HG03066 (cell line): ENCODE data around the gene TLCD5.

ENCODE experiments used
- ATAC-seq: cut with Tn5 transposase; IDR thresholded peaks from one replicate; pipeline ENCODE4 v1.9.1; 2021; ENCODE audit warnings: low read depth; ENCODE audit not compliant: unreplicated experiment

TLCD5 gene

DNA sequence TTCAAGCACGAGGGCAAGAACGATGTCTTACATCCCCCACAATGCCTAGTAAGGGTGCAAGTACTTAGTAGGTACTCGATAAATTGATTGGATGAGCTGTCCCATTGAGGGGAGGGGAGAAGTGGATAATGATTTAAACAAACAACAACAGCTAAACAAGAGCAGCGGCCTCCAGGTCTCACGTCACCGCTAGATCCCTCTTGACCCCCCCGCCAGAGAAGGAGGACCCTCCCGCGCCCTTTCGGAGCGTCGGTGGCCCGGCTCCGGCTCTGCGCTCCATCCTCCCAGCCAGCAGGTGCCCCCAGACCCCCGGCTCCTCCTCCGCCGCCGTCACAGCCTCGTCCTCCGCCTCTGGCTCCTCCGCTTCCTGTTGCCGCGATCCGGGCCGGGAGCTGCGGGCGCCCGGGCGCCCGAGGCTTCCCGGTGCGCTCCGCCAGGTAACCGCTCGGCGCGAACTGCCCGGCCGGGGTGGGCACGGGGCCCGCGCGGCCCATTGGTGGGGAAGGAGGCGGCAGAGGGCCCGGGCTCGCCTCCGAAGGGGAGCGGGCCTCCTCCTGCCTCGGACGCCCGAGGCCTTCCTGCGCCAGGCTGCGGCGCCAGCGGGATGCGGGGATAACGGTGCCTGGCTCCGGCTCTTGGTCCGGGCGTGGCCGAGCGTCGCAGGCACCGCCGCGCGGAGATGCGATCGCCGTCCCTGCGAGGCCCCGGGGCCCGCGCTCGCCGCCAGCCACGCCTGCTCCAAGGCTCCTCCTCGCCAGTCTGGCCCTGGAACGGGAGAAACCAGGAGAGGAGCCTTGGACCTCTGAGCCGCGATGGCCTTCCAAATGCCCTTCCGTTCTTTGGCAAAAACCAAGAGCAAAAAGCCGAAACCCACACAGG, at the start of gene TLCD5:
TLCD5 (plus strand) TSS at position 368 of the 879 bp plus-strand sequence. CDS start 2,143 bp downstream, outside the sequence.
- ATAC-seq, result peak; percentile 73

DNA sequence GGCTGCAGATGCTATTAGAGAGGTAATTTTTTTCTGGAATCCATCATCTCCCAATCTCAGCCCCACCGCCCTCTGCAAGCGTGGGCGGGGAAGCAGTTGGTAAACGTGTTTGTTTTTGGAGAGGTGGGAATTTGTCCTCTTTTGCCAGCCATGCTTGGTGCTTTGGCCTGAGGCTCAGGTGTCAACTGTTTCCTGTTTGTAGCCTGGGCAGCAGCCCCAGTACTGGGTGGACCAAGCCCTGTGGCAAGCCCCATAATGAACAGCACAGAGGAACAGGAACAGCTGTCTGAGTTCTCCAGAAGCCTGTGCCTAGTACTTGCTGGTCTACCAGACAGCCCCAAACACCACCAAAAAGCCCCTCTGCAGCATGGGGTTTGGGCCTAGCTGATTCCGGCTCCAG, 45.6 kb upstream of the TLCD5 start:
- no peak for ATAC-seq

DNA sequence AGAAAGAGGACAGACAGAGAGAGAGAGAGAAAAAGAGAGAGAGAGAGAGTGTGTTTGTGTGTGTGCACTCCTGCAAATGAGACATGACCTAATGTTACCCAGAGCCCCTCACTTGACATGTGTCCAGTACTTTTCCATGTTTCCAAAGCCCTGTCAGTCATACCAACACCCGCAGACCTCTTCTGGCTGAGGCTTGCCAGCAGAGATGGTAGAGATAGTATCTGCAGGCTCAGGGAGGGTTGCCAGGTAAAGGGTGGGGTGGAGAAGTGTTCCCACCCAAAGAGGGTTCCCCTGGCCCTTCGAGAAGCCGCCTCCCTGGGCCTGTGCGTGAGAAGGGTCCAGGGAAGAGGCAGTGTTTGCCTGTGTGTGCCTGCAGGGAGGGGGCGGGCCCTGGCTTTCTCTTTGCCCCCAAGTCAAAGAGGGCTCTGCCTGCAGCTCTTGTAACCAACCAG, 44.5 kb upstream of the TLCD5 start:
- ATAC-seq, result no peak

DNA sequence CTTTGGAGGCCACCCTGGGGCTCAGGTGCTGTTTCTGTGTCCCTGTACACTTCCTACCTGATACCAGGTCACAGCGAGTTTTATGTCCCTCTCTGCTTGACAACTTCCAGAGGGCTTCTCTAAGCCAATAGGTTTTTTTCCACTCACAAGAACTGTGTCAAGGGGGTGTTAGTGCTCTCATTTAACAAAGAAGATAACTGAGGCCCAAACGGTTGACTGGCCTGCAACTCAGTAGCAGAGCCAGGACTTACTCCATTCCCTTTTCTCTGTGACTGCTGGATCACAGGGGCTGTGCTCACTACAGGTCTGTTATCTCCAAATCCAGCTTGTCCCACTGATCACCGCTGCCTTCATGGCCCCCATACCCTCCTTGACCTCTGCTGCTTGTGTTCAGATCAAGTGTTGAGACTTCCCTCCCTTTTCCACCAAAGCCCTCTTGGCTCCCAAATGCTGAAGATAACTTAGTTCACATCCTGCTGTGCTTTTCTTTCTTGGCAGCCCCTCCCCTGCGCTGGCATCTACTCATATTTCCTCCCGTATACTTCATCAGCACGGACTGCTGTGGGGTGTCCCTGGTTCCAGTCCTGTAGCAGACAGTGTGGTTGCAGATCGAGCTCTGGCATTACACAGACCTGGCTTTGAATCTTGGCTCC, 43.8 kb upstream of the TLCD5 start:
- ATAC-seq, result no peak

DNA sequence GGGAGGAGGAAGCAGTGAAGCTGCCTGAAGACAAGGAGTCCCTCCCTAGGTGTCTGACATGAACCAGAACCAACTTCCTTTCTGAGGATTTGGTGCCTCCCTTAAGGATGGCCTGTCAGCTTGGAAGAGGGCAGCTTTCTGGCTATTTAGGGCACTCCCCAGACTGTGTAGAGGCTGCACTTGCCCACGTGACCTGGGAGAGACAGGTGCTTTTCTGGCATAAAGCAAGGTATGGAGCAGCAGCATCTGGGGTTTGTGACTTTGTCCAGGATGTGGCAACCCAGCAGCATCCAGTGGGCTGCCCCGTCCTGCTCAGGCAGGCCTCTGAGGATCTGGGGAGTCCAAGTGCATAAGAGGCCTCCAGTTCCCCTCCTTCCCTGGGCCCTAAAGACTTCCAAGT, 42.0 kb upstream of the TLCD5 start:
- no peak for ATAC-seq

DNA sequence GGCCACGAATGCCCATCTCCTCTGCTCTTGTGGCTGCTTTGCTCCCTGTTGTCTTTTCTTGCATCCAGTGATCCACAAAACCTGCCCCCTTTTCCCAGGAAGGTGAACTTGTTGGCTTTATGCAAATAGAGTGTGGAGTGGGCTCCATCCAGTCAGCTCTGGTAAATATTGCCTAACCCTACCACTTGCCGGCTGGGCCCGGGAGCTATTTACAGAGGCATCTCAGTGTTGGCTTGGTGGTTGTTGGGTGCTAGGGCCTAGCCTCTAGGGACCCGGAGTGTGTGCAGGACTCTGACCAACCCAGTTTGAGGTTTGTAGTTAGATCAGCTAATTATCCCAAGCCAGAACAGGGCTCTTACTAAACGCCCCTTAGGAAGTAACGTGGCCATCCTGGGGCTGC, 40.8 kb upstream of the TLCD5 start:
- no peak for ATAC-seq

DNA sequence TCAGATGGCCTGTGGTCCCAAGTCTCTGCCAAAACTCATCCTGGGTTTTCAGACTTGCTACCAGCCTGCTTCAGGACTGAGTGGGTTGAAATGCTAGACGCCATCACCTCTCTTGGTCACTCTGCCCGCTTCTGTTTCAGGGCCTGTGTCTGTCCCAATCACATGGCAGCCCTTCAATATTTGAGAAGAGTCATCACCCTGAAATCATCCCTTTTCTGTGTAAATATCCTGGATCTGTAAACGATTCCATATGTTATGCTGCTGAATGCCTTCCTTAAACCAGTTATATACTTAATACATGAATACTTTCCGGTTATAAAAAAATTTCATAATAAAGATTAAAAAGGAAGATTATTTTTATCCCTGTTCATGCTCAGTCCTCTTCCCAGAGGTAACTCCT, 39.8 kb upstream of the TLCD5 start:
- no peak for ATAC-seq

DNA sequence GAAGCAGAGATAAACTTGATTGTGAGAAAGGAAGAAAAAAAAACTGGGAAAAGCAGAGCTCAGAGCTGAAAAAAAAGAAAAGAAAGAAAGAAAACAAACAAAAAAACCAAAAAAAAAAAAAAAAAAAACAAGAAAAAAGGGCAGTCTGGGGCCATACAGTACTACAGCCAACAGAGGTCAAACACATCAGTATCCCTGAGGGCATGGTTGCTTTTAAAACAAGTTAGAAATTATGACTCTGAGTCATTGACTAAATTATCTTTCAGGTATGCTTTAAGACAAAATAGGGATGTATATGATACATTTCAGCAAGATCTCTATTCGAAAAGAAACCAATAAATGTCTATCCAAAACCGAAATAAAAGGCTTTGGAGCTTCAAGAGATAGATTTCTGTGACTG, 37.1 kb upstream of the TLCD5 start:
- ATAC-seq, result no peak

DNA sequence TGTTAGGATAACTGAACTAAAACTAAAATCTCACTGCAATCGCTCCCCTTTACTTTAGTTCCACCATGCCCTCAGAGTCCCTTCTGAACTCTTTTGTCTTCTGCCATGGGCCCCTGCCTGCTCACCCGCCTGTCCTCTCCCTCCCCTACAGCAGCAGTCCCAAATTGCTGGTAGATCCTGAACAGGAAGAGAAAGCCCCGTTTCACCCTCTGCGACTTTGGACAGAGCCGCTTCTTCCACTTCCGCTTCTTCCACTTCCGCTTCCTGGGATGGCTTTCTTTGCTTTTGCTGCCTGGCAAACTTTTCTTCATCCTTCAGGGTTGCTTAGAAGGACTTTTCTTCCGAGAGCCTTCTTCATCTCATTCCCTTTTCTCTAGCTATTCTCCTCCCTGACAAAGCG, 35.7 kb upstream of the TLCD5 start:
- no peak for ATAC-seq

DNA sequence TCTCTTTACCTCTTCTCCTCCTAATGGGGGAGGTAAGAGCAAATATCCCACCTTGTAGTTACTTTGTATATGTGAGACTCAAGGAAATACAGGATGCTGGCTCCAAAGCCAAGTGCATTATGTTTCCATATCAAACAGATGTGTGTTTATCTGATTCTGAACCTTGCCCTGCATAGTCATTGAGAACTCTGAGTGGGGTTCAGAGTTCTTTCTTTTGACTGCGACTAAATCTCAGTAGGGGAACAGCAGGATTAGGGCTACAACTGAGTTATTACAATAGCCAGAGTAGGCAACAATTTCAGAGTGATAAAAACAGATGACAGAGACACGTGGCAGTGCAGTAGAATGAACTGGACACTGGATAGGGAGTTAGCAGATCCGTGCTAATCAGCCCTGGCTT, 34.1 kb upstream of the TLCD5 start:
- ATAC-seq, result no peak

DNA sequence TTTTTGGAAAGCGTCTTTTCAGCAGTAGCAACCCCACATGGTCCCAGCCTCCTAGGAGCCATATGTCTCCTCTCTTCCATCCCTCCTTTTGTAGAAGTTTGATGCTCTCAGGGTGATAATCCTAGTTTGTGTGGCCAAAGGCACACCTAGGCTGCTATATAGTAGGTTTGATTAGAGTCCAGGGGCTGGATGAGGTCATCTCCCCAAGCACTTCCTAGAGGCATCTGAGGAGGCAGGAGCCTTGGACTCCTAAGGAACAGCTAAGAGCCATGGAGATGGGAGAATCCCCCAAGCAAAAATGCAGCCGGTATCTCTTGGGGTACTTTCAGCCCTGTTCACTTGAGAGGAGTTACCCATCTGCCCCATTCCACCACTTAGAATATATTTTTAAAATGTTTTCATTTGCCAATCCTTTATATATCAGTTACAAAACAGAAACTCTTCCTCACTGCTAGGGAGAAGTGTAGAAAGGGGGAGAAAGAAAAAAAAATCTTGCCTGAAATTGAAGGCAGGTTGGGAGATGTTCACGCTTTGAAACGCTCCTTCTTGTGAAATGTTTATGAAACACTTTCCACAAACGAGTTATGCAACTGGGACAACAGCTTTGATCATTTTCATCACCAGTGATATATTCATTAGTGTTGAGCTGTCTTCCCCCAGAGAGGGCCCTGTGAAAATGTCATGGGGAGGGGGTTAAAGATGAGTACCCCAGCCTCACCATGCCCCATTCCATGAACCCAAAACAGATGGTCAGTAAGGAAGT, 31.9 kb upstream of the TLCD5 start:
- ATAC-seq, result no peak

DNA sequence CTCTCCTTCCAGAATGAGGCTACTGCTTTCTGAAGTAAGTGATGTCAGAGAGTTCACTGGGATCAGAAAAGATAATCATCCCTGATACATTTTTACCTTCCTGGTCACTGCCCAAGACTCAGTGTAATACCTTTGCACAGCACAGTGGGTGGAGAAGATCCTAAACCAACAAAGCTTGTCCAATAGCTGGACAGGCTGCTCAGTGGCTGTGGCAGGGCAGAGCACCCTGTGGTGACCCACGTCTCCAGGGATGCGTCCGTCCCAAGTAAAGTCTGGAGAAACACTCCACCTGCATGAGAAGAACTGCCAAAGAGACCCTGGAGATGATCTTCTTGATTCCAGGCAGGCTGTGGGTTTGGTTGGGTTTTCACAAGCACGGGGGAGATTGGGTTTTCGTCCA, 31.0 kb upstream of the TLCD5 start:
- no peak for ATAC-seq

DNA sequence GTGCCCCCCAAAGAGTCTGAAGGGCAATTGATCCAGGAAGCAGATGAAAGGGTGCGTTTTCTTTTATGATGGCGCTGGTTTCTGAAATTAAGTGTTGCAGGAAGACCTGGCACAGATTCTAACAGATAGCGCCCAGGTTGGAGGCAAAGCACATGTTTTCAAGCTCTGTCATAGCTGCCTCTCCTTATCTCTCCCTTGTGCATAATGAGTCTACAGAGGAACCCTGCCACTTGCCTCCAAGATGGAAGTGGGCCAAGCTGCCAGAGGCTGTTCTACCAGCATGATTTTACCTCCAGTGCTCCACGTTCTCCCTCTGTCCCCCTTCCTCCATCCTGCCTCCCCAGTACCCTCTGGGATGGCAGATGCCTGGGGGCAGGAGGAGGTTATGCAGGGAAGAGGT, 30.0 kb upstream of the TLCD5 start:
- no peak for ATAC-seq

DNA sequence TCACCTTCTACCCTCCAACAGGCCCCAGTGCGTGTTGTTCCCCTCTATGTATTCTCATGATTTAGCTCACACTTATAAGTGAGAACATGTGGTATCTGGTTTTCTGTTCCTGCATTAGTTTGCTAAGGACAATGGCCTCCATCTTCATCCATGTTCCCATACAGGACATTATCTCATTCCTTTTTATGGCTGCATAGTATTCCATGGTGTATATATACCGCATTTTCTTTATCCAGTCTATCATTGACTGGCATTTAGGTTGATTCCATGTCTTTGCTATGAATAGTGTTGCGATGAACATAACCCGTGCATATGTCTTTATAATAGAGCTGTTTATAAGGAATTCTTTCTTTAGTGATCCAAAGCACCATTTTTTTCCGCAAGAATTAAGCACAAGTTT, 28.5 kb upstream of the TLCD5 start:
- ATAC-seq, result no peak

DNA sequence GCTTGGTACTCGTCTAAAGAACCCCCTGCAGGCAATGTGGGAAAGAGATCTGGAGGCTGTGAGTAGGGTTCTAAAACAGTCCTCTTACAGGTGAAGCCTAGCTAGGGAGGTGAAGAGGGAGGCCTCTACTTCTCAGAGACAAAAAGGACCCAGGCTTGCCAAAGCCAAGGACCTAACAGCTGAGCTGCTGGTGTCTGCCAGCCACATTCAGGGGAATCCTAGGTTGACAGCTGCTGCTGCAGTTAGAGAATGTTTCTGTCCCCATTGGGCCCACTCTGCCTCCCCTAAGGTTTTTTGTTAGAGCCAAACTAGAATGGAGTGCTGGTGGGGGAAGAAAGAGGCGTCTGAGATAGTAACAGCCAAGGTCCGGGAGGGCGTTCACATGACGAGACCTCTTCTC, 26.6 kb upstream of the TLCD5 start:
- no peak for ATAC-seq

DNA sequence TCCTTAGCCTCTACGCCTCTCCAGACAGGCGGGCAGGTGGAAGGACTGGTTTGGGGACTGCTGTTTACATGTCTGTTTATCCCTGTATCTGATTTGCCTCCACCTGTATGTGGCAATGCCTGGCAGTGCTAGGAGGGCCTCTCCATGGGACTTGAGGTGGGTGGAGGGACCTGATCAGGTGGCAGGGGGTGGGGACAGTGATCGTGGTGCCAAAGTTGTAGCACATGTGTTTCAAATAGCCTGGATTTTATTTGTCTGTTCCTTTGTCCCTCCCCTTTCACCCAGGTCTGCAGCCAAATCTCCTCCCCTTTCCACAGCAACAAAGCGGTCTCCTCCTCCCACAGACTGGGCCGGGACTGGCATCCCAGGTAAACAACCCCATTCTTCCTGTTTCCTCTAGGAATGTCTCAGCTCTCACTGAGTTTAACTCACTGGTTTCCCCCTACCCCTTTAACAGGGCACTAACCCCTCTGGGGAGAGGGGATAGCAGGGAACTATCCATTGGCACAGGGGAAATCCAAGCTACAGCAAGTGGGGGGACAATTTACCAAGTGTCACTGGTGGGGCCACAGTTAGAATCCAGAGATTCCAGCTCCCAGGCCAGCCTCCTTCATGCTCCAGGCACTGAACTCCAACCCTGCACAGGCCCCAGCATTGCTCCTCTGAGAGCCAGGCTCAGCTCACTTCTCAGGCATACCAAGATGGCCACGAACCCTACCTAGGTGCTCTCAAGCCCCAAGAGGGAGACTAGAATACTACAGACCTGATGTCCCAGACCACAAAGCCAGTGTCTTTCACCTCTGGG, 22.9 kb upstream of the TLCD5 start:
- no peak for ATAC-seq

DNA sequence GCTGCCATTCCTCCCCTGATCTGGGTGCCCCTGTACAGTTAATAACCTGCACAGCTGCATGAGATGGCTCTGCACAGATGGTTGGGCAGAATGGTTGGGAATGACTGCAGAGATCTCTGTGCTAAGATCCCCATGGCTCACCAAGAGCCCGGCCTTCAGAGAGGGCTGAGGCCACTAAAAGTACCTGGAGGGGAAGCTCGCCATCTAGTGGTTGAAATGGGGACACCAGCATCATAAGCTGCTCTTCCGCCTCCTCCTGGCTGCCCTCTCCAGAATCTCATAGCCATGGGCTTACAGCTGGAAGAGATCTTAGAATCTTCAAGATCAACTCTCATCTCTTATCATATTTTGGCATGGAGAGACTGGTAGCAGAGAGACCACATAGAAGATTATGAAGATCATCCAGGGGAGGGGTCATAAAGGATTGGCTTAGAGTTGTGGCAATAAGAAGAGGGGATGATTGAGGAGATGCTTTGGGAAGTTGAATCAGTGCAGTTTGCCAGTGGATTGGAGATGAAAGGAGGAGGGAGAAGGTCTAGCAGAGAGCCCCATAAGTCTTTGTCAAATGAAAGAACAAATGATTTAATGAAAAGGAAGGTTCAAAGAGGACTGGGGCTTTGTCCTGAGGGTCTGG, 22.0 kb upstream of the TLCD5 start:
- ATAC-seq, result no peak

DNA sequence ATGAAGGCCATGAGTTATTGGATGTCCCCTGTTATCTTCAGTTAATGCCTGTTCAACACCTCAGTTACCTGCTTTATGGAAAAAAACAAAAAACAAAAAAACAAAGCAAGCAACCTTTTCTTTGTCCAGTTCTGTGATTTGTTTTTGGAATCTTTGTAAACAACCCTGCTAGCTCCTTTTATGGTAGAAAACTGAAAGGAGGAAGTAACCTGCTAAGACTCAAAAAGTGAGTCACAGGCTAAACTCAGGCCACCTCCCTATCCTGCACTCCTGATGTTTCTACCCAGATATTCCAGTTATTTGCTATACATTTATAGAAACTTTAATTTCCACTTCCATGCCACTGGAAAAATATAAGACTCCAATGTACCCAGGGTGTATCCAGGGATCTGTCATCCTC, 20.6 kb upstream of the TLCD5 start:
- ATAC-seq, result no peak

DNA sequence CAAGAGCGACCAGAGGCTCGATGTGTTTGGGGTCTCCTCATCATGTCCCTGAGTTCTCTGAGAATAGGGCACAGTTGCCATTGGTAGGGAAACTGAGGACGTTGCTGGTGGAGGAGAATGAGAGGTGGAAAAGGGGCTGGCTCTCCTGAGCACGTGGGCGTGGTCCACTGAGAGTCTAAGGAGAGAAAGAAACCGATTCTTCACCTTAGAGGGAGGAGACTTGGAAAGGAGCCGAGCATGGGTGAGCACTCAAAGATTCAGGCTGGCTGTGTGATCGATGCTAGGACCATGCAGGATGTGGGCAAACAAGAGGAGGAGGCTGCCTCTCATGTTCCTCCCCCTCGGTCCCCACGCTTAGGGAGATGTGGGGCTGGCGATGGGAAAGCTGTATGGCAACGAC, 19.8 kb upstream of the TLCD5 start:
- no peak for ATAC-seq
